Right forelimb (tissue), 1 donor: Measurements from ENCODE around the gene IFI30.
"Not testable (repeated sequence)": the region's sequence is repeated elsewhere in the genome, so short reads cannot be mapped to it uniquely, and the experiment has no call there.

Experiments
- DNase-seq: peaks from one replicate; pipeline ENCODE4 v3.0.0-alpha.2; 2018

Gene IFI30

DNA sequence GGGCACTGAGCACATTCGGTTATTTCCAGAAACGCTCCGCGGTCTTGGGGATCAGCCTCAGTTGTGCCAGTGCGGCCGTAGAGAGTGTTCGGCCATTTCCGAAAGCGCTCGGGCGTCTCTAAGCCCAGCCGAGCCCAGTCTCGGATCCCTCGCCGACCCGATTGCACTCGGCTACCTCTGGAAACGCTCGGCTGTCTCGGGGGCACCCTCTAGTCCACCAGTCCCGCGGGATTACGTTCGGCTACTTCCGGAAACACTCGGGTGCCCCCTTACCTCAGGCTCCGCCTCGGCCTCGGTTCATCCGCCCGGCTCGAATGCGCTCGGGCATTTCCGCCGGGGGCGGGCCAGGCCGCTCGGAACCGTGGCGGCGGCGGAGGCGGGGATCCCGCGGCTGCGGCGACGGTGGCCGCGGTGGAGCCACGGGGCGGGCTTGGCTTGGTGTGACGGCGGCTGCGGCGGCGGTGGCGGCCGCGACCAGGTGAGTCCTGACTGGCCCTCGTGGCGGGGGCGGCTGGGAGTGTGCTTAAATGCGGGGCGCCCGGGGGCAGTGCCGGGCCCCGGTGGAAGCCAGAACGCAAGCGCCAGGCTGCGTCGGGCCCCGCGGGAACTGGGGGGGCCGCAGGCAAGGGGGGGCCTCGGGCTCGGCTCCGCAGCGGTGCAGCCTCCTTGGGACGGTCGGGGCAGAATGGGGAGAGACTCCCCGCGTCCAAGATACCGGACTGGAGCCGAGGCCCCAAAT lies 20.6 kb upstream of the IFI30 start, which contains the start of gene PIK3R2:
Gene PIK3R2, plus strand, starts transcription at position 347 of the 739 bp plus-strand sequence. CDS start 2,717 bp downstream, outside the sequence.
- DNase-seq = peak; percentile 99

DNA sequence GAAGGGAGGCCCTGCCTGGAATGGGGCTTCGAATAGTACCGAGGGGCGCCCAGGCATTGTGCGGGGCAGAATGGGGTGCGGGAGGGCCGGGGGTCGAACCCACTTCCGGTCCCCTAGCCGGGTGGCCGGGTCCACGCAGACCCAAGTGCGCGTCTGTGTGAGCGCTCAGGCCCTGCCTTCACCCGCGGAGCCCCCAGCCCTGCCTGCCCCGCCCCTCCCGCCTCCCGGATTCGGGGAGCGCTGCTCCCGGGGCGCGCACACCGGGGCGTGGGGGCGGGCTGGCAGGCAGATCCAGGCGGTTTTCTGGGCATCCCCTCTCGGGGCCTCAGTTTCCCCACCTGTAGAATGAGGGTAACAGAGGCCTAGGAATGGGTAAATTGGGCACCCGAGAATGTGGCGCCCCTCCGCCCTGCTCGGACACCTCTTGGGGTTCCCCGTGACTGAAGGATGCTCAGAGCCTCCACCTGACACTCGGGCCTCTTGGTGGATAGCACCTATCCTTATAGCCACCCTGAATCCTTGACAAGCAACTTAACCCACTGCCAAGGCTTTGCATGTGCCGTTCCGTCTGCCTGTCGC lies 20.0 kb upstream of the IFI30 start:
- DNase-seq = no peak

DNA sequence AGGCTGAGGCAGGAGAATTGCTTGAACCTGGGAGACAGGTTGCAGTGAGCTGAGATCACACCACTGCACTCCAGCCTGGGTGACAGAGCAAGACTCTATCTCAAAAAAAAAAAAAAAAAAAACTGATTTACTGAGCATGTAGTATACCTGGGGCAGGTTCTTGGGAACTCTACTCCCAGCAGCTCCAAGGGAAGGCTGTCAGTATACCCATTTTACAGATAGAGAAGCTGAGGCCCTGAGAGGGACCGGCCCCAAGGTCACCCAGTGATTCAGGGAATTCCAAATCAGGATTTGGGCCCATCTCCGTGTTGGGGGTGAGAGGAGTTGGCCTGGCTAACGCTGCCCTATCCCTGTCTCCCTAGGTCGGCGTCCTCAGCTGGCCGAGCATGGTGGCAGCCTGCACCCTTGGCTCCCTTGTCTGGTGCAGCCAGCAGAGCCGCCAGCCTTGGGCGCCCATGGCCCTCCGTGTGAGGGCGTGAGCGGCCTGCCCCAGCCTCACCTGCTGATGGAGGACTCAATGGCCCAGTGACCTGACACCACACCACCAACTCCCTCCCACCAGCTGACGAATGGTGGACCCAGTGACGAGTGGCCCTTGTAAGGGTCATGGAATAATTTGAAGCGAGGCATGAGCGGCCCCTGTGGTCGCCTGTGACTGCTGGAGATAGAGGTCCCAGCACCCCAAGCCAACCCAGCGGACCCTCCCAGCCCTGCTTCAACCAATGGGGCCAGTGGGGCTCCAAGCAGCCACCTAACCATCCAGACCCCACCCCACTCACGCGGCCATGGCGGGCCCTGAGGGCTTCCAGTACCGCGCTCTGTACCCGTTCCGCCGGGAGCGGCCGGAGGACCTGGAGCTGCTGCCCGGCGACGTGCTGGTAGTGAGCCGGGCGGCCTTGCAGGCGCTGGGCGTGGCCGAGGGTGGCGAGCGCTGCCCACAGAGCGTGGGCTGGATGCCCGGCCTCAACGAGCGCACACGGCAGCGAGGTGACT lies 18.2 kb upstream of the IFI30 start:
- no peak for DNase-seq

DNA sequence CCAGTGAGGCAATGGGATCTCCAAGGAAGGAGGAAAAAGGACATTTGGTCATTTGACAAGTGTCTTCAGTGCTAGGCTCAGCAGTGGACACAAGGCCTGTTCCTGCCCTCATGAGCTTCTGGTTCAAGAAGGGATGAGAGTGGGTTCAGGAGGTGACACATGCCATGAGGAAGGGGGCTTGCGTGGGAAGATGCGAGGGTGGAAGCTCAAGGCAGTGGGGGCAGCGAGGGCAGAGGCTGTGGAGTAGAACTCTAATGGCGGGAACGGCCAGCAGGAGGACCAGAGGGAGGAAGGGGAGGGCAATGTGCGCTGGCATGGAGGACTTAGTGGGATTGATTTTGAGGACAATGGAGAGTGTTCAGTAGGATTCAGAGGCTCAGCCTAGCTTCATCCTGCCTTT lies 17.3 kb upstream of the IFI30 start:
- no peak for DNase-seq

DNA sequence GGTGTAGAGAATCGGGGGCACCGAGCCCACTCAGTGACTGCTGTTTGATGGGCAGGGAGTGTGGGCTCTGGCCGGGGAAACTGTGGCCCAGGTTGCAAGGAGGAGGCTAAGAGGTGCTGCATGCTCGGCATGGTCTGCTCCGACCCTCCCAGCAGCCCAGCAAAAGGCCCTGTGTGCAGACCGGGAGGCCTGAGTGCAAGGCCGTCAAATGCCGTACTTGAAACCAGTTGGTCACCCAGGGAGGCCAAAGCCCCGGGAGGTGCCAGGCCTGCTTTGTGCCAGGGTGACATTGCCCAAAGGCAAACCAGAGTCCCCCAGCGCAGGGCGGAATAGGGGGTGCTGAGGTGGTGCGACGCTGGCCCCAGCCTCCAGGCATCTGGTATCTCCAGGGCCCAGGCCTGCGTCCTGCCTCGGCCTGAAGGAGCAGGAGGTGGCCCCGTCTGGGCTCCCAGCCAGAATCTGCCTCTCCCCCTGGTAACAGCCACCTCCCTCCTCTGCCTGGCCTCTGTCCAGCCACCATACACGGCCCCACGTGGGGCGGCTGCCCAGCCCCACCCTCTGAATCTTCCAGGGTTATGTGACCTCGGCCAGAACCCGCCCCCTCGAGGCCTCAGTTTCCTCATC lies 16.7 kb upstream of the IFI30 start:
- peak; percentile 87 for DNase-seq

DNA sequence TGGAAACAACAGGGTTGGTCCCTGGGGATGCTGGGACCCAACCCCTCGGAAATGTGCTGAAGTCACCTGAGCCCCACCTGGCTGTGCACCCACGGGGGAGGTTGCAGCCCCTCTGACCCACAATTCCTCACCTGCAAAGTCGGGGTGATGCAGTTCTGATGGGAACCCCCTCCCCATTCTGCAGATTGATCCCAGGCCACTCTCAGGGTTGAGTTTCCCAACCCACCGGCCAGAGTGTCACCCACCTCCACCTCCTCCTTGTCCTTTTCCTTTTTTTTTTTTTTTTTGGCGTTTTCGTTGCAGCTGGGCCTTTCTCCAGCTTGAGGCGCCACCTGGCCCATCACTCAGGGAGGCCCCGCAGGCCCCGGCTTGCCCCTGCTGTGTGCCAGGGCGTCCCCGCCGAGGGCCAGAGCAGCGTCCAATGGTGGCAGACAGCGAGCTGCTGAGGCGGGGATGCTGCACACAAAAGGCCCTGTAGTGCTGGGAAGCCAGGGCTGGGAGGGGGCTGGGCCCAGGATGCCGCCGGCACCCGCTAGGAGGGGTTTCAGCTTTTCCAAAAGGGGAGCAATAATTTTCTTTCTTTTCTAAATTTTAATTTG lies 16.0 kb upstream of the IFI30 start:
- DNase-seq = peak; percentile 77

DNA sequence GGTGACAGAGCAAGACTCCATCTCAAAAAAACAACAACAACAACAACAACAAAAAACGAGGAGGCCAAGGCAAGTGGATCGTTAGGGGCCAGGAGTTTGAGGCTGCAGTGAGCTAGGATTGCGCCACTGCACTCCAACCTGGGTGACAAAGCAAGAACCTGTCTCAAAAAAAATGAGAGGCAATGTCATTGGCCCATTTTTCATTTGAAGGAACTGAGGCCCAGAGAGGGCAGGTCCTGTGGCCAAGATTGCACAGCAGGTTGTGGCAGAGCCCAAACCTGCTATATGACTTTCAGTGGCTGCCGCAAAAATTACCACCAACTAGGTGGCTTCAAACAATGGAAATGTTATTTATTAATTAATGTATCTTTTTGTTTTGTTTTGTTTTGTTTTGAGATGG lies 15.1 kb upstream of the IFI30 start:
- DNase-seq = no peak

DNA sequence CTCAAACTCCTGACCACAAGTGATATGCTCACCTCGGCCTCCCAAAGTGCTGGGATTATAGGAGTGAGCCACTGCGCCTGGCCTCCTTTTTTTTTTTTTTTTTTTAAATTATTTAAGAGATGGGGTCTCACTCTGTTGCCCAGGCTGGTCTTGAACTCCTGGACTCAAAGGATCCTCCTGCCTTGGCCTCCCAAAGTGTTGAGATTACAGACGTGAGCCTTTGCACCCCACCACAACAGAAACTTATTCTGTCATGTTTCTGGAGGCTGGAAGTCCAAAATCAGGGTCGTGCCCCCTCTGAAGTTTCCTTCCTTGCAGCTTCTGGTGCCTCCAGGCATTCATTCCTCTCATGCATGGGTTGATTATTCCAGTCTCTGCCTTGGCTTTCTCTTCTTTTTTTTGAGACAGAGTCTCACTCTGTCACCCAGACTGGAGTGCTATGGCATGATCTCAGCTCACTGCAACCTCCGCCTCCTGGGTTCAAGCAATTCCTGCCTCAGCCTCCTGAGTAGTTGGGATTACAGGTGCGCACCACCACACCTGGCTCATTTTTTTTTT lies 14.5 kb upstream of the IFI30 start:
- not testable (repeated sequence) for DNase-seq

DNA sequence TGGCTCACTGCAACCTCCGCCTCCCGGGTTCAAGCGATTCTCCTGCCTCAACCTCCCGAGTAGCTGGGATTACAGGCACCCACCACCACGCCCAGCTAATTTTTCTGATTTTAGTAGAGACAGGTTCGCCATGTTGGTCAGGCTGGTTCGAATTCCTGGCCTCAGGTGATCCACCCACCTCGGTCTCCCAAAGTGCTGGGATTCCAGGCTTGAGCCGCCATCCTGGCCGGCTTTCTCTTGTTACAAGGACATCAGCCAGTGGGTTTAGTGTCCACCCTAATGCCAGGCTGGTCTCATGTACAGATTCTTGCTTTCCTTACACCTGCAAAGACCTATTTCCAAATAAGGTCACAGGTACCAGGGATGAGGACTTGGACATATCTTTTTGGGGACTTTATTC lies 13.8 kb upstream of the IFI30 start:
- DNase-seq = no peak

DNA sequence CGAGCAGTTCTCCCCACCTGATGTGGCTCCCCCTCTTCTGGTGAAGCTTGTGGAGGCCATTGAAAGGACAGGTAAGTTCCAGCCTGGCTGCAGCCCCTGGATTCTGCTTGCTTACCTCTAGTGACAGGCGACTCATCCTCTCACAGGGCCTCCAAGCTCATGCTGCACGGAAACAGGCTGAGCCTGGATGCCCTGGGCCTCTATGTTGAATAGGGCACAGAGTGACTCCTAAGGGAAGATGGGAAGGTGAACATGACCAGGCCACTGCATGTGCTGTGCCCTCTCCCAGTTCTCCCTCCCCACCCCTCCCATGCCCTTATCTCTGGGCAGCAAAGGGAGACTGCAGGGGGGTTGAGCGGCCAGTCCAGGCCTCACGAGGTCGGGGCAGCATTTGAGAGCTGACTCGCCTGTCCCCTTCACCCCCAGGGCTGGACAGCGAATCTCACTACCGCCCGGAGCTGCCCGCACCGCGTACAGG lies 13.1 kb upstream of the IFI30 start:
- no peak for DNase-seq

DNA sequence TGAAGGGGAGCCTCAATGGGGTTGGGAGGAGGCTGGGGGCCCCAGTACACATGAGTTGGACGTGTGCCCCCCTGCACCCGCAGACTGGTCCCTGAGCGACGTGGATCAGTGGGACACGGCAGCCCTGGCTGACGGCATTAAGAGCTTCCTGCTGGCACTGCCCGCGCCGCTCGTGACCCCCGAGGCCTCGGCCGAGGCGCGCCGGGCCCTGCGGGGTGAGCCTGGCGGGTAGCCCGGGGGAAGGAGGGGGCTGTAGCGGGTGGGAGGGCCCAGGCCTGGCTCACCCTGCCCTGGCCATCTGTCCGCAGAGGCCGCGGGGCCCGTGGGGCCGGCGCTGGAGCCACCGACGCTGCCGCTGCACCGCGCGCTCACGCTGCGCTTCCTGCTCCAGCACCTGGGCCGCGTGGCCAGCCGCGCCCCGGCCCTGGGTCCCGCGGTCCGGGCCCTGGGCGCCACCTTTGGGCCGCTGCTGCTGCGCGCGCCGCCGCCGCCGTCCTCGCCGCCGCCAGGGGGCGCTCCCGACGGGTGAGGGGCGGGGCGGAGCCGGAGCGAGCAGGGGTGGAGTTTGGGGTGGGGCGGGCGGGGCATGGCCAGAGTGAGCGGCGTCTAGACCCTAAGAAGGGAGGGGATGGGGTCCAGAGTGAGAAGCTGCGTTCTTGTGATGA lies 12.5 kb upstream of the IFI30 start:
- peak; percentile 83 for DNase-seq

DNA sequence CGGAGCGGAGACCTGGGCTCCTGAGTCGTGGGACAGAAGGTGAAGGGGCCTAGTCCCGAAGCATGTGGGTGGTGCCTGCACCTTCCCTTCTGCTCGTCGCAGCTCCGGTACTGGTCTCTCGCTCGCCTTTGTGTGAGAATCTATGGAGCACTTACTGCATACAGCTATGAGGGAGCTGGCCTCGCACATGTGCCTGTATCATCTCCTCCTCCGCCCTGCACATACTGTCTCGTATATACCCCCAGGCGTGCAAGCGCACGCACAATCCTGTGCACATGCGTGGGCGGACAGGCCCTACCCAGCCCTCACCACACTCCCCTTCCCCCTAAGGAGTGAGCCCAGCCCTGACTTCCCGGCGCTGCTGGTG lies 12.0 kb upstream of the IFI30 start:
- DNase-seq = no peak

DNA sequence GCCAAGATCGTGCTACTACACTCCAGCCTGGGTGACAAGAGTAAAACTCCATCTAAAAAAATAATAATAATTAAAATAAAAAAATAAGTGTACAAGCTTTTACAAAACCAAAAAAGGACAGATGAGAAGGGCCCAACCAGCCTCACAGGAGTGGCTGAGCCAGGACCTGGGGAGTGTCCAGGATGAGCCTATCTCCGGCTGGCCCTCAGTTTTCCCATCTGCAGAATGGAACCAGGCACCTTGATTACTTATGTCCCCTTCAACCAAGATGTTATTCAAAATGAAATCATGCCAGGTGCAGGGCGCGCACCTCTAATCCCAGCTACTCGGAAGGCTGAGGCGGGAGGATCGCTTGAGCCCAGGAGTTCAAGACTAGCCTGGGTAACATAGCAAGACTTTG lies 9.5 kb upstream of the IFI30 start:
- DNase-seq = no peak

DNA sequence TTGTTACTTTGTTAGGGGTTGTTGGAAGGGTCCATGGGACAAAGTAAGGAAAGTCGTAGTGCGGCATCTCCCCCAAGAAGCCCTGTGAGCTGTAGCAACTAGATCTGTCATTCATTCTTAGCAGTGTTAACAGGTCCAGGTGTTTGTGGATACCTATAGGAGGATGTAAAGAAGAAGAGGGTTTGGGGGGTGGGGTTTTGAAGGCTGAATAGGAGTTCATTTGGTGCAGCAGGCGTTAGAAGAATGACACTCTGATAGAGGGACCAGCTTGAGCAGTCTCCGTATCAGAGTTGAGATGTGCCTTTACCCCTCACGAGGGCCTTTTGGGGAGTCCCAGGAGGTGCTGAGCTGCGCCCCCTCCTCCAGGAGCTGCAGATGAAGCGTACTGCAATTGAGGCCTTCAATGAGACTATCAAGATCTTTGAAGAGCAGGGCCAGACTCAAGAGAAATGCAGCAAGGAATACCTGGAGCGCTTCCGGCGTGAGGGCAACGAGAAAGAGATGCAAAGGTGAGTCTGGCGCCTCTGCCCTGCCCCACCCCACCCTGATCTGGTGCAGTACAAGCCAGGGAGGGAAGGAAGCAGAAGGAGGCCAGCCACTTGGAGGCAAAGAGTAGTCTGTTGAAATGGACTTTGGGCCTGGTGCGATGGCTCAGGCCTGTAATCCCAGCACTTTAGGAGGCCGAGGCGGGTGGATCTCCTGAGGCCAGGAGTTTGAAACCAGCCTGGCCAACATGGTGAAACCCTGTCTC lies 7.6 kb upstream of the IFI30 start:
- DNase-seq = no peak

DNA sequence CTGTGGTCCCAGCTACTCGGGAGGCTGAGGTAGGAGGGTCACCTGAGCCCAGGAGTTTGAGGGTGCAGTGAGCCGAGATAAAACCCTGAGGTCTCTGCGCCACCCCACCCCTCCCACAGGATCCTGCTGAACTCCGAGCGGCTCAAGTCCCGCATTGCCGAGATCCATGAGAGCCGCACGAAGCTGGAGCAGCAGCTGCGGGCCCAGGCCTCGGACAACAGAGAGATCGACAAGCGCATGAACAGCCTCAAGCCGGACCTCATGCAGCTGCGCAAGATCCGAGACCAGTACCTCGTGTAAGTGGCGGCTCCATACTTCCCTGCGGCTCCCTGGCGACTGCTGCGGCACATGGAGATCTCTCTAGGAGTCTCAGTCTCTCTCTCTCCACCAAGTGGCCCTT lies 6.6 kb upstream of the IFI30 start:
- DNase-seq = no peak

DNA sequence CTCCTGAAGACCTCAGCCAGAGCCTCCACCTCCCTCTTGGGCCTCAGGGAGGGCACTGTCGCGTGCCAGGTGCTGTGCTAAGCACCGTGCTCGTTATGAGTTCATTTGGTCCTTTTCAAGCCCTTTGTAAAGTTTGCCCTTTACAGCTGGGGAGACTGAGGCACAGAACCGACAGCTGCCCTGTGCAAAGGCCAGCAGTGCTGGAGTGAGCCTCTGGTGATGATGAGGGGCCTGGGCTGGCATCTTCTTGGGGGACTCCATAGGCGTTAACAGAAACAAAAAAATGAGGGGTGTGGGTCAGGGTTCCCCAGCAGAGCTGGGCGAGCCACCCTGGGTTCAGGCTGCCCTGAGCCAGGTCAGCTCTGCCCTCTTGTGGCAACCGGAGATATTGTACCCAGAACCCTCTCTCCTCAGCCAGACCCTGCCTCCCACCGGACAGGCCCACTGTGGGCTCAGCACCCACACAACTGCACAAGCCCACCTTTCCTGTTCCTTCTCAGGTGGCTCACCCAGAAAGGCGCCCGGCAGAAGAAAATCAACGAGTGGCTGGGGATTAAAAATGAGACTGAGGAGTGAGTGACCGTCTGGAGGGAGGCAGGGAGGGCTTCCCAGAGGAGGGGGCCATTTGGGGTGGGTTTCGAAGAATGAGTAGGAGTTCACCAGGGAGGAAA lies 5.5 kb upstream of the IFI30 start:
- DNase-seq = no peak

DNA sequence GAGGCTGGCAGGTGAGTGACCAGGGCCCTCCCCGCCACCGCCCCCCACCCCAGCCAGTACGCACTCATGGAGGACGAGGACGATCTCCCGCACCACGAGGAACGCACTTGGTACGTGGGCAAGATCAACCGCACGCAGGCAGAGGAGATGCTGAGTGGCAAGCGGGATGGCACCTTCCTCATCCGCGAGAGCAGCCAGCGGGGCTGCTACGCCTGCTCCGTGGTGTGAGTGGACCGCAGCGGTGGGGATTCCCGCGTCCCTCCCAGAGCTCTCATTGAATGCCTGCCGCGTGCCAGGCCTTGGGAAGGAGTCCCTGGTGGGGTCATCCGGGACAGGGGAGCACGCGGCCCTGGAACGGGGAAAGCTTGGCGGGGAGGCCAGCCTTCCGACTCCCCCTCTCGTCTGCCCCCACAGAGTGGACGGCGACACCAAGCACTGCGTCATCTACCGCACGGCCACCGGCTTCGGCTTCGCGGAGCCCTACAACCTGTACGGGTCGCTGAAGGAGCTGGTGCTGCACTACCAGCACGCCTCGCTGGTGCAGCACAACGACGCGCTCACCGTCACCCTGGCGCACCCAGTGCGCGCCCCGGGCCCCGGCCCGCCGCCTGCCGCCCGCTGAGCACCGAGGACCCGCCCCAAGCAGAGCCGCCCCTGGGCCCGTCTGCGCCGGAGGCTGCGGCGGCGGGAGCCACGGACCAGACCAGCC lies 4.8 kb upstream of the IFI30 start:
- DNase-seq = no peak

DNA sequence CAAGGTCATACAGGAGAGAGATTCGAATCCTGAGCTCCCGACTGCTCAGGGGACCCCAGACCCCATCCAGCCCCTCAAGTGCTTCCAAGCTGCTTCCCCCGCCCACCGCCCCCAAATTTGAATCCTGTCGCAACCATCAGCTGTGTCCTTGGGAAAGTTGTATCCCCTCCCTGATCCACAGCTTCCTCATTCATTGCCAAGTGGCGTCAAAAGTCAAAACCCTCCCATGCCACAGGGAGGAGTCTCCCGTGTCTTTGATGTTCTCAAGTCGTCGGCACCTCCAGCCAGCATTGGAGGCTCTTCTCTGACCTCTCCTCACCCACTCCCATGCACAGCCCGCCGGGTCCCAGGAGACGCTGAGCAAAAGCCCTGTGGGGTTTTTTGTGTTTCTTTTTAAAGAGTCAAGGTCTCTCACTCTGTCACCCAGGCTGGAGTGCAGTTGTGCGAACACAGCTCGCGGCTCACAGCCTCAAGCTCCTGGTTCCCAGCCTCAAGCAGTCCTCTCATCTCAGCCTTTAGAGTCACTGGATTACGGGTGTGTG lies 2.8 kb upstream of the IFI30 start:
- no peak for DNase-seq

DNA sequence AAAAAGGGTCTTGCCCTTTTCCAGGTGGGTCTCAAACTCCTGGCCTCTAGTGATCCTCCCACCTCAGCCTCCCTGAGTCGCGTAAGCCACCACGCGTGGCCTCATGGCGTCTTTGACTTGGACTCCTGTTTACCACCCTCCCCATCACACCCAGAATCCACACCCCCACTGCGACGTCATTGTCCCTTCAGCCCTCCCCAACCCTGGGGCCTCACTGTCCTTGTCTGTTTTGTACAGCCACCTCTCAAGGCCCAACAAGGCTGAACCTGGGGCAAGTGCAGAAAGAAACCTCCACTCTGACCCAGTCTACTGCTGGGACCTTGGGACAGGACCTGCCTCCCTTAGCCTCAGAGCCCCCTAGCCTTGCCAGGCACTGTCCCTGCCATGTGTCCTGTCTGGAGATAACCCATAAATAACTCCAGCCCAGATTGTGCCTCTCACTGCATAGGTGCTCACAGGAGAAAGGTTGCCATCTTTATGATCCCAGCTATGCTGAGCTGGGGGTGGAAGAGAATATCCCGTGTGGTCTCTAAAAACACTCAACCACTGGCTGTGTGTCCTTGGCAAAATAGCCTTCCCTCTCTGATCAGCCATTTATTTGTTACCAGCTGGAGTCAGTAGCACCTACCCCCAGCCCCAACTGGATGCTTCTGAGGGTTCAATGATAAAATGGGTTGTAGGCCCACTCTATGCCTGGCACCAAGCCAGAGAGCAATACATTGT lies 1.8 kb upstream of the IFI30 start:
- no peak for DNase-seq
